GM19023 (cell line): ENCODE data around the gene PCDH9.
"Not testable (repeated sequence)": the region's sequence is repeated elsewhere in the genome, so short reads cannot be mapped to it uniquely, and the experiment has no call there.

Source experiments
- ATAC-seq: cut with Tn5 transposase; IDR thresholded peaks from one replicate; pipeline ENCODE4 v1.9.1; 2021; ENCODE audit warnings: mild to moderate bottlenecking, moderate library complexity; ENCODE audit not compliant: unreplicated experiment

Gene PCDH9

GRCh38 chr13:66328476-66328875, 901.7 kb downstream of the PCDH9 start:
- no peak for ATAC-seq

GRCh38 chr13:66323745-66324347, 906.3 kb downstream of the PCDH9 start:
- ATAC-seq, result no peak

- no peak for ATAC-seq
These were observed 907.2 kb downstream of the PCDH9 start for GRCh38 chr13:66322936-66323335.

- ATAC-seq, result no peak
These were observed 907.9 kb downstream of the PCDH9 start for GRCh38 chr13:66322193-66322740.

- no peak for ATAC-seq
These were observed 915.2 kb downstream of the PCDH9 start for GRCh38 chr13:66314911-66315310.

GRCh38 chr13:66313413-66313812, 916.7 kb downstream of the PCDH9 start:
- ATAC-seq, result no peak

GRCh38 chr13:66312312-66313087, 917.6 kb downstream of the PCDH9 start:
- ATAC-seq, result no peak

GRCh38 chr13:66305961-66306617, 924.0 kb downstream of the PCDH9 start:
- ATAC-seq, result no peak

GRCh38 chr13:66301482-66301881, 928.7 kb downstream of the PCDH9 start:
- no peak for ATAC-seq

GRCh38 chr13:66301006-66301405, 929.1 kb downstream of the PCDH9 start:
- ATAC-seq, result no peak

- ATAC-seq, result no peak
These were observed 933.3 kb downstream of the PCDH9 start for GRCh38 chr13:66296875-66297274.

GRCh38 chr13:66296328-66296727, 933.8 kb downstream of the PCDH9 start:
- ATAC-seq, result no peak

- ATAC-seq, result not testable (repeated sequence)
These were observed 943.3 kb downstream of the PCDH9 start for GRCh38 chr13:66286806-66287205.

- no peak for ATAC-seq
These were observed 954.7 kb downstream of the PCDH9 start for GRCh38 chr13:66275416-66275815.

- no peak for ATAC-seq
These were observed 957.1 kb downstream of the PCDH9 start for GRCh38 chr13:66273011-66273410.

- no peak for ATAC-seq
These were observed 963.4 kb downstream of the PCDH9 start for GRCh38 chr13:66266761-66267160.

GRCh38 chr13:66266348-66266747, 963.8 kb downstream of the PCDH9 start:
- ATAC-seq, result no peak

GRCh38 chr13:66265371-66265770, 964.8 kb downstream of the PCDH9 start:
- ATAC-seq, result no peak

- ATAC-seq, result no peak
These were observed 965.2 kb downstream of the PCDH9 start for GRCh38 chr13:66264971-66265370.

- ATAC-seq, result no peak
These were observed 967.8 kb downstream of the PCDH9 start for GRCh38 chr13:66262330-66262729.

- ATAC-seq, result not testable (repeated sequence)
These were observed 970.7 kb downstream of the PCDH9 start for GRCh38 chr13:66259426-66259825.
